Skeletal muscle cell (primary cell): ENCODE results near the gene AQP10.
"Not testable (repeated sequence)": the region's sequence is repeated elsewhere in the genome, so short reads cannot be mapped to it uniquely, and the experiment has no call there.

Experiments used
- DNase-seq: peaks from one replicate; pipeline ENCODE4 v3.0.0-alpha.2; 2010; ENCODE audit warnings: low read depth
- H3K4me3 ChIP-seq: 2 replicates; pipeline ENCODE4 v1.5.1; 2011; ENCODE audit warnings: low read depth, mild to moderate bottlenecking, control low read depth, low read length, moderate library complexity

The AQP10 gene

DNA sequence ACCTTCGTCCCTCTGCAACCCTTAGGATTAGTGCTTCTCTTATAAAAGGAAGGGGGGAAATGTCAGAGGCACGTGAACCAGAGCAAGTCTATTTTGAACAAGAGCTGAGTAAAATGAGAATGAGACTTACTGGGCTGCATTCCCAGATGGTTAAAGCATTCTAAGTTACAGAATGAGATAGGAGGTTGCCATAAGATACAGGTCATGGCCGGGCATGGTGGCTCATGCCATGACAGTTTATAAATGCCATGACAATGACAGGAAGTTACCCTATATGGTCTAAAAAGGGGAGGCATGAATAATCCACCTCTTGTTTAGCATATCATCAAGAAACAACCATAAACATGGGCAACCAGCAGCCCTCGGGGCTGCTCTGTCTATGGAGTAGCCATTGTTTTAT is 2.5 kb upstream of the AQP10 start:
- no peak overlapping the region for H3K4me3 ChIP-seq
- DNase-seq, result no peak

GRCh38 chr1:154321609-154321934 is 679 bp downstream of the AQP10 start:
- H3K4me3 ChIP-seq, DNase-seq: not testable (repeated sequence)

DNA sequence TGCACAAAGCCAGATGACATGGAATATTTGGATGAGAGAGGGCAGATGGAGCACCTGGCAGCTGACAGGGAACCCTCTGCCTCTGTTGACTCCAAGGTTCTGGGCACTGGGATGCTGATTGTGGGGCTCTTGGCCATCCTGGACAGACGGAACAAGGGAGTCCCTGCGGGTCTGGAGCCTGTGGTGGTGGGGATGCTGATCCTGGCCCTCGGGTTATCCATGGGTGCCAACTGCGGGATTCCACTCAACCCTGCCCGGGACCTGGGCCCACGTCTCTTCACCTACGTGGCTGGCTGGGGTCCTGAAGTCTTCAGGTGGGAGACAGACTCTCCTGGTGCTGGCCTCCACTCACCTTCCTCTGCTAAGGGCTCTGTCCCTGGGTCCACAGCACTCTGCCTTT is 2.6 kb downstream of the AQP10 start:
- no peak overlapping the region for H3K4me3 ChIP-seq
- no peak for DNase-seq

- no peak overlapping the region for H3K4me3 ChIP-seq
- DNase-seq, result no peak
Measured at GRCh38 chr1:154324241-154324640, 3.3 kb downstream of the AQP10 start.

- H3K4me3 ChIP-seq, result peak within 1 kb of the TSS; percentile 88
- DNase-seq, result no peak
Measured at GRCh38 chr1:154324669-154325582, 4.0 kb downstream of the AQP10 start, which contains the start of gene ATP8B2. TSS of gene ATP8B2 (plus strand) at chr1:154325525. CDS start at chr1:154328142, 2,617 bp downstream.

- H3K4me3 ChIP-seq, result peak overlapping the region; percentile 88
- peak; percentile 63 for DNase-seq
Measured at GRCh38 chr1:154325583-154326545, 5.0 kb downstream of the AQP10 start.

GRCh38 chr1:154326546-154327465 is 5.9 kb downstream of the AQP10 start:
- no peak for DNase-seq
- H3K4me3 ChIP-seq, result peak overlapping the region; percentile 88

DNA sequence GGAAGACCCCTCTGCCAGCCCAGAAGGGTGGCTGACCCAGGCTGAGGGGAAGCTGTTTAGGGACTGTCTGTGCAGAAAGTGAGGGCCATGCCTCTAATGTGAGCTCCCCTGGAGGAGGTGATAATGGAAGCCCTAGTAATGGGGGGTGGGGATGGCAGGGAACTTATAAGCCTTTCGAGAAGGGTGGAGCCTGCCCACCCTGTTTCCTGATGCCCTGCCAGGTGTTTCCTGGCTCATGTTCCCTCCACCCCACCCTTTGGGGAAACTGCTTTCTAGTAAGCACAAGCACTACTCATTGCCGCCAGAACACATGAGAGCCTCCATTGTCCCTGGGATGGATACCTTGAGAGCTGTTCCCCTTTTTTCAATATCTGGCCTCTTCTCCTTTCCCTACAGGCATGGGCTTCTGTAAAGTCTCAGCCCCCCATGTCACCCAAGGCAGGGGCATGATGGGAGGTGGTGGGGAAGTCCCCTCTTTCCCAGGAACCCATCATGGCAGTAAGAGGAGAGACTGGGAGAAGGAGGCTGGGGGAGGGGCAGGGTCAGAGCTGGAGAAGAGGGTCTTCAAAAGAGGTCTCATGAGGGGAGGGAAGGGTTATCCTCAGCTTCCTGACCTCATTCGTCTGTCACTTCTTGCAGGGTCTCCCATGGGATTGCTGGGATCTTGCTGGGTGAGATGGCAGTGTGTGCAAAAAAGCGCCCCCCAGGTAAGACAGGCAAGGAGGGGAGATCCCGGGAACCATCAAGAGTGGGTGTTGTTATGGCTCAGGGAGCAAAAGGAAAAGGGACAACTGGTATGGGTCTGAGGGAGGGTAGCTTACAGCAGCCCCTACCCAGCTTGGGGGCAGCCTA is 6.8 kb downstream of the AQP10 start:
- H3K4me3 ChIP-seq, result peak overlapping the region; percentile 50
- DNase-seq, result no peak

GRCh38 chr1:154328318-154329151 is 7.6 kb downstream of the AQP10 start:
- H3K4me3 ChIP-seq, result peak overlapping the region; percentile 50
- no peak for DNase-seq

DNA sequence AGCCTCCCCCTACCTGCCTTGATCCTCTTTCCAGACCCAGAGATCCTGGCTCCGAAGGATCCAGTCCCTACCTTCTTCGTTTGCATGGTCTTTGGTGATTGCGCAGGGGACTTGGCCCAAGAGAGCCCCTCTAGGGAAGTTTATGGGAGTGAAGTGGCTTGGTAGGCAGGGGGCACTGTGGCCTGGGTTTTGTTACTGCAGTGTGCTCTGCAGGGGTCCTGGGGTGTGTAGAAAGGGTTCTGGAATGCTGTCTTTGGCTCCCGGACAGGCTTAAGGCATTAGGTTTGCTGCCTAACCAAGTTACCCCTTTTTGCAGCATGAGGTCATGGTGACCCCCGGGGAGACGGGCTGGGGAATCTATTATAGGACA is 8.2 kb downstream of the AQP10 start:
- H3K4me3 ChIP-seq, result peak overlapping the region; percentile 43
- no peak for DNase-seq

GRCh38 chr1:154329551-154330131 is 8.7 kb downstream of the AQP10 start:
- no peak overlapping the region for H3K4me3 ChIP-seq
- DNase-seq, result no peak

- no peak for DNase-seq
Measured at GRCh38 chr1:154330669-154331068, 9.8 kb downstream of the AQP10 start.

DNA sequence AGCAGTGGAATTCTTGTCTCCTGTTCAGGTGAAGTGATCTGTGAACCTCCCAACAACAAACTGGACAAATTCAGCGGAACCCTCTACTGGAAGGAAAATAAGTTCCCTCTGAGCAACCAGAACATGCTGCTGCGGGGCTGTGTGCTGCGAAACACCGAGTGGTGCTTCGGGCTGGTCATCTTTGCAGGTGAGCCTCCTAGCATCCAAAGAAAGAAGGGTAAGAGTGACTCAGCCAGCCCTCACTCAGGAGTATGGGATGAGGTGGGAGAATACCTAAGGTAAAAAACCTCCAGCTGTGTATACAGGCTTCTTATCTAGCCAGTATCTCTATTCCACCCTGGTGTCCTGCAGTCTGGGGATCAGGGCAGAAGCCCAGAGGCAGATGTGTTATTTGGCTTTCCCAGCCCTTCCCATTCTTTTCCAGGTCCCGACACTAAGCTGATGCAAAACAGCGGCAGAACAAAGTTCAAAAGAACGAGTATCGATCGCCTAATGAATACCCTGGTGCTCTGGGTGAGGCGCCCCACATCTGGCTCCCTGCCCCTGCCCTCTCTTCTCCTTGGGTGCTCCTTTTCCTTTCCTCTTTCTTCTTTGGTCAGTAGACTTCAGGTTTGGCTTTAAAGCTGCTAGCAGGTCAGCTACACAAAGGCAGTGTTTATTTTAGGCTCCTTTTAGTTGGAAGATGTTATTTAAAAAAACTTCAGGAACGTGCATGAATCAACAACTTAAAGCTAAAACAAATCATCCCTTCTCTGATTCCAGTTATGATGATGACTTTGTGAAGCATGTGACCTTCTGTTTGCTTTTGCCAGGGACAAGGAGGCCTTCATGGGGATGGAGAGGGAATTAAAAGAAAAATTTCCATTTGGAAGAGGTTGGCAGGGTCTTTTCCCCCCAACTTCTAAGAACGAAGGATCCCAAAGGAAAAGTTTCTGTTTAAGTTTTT is 13.5 kb downstream of the AQP10 start:
- H3K4me3 ChIP-seq, result no peak overlapping the region
- no peak for DNase-seq

More at GRCh38 chr1:154330669-154331068, 9.8 kb downstream of the AQP10 start:
- H3K4me3 ChIP-seq, result no peak overlapping the region

DNA sequence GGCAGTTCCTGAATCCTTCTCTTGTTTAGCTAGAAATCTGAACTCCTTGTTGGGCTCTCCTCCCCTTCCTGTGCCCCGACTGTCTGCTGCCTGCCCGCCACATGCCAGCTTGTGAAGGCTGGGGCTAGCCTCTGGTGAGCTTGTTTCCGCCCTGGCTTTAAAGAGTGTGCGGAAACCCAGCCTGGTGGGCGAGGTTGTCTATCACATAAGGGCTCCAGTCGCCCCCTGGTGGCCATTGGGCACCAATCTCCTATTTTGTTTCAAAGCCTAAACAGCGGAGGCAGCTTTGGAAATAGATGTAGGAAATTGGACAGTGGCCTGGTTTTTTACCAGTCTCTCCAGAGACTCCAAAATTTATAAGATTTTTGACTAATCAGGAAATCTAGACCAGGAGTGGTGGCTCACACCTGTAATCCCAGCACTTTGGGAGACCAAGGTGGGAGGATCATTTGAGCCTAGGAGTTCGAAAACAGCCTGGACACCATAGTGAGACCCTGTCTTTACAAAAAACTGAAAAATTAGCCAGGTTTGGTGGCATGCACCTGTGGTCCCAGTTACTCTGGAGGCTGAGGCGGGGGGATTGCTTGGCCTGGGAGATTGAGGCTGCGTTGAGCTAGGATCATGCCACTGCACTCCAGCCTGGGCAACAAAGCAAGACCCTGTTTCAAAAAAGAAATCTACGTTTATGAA is 14.3 kb downstream of the AQP10 start:
- H3K4me3 ChIP-seq, result no peak overlapping the region
- no peak for DNase-seq

DNA sequence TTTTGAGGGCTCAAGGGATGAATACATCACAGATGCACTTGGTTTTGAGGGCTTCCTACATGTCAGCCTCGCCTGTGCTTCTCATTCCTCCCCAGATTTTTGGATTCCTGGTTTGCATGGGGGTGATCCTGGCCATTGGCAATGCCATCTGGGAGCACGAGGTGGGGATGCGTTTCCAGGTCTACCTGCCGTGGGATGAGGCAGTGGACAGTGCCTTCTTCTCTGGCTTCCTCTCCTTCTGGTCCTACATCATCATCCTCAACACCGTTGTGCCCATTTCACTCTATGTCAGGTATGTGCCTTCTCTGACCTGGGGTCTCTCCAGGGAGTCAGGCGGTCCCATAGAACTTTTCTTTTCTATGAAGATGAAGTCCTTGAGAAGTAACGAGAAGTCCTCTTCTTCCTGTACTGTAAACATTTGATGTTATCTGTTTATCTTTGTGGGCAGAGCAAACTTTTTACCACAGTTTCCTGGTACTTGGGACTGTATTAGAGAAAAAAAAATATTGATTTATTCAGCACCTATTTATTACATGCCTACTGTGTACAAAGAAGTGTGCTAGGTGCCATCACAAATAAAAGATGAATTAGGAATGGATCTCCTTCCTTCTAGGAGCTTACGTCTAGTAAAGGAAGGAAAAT is 16.5 kb downstream of the AQP10 start:
- no peak for DNase-seq
- no peak overlapping the region for H3K4me3 ChIP-seq
